UCSD-AML1 (cell line): Measurements from ENCODE around the gene OR6B2.
"Not testable (repeated sequence)": the region's sequence is repeated elsewhere in the genome, so short reads cannot be mapped to it uniquely, and the experiment has no call there.

ENCODE experiments used
- DNase-seq: peaks from one replicate; lab custom pipeline; 2025; ENCODE audit not compliant: unreplicated experiment; lab: John Stamatoyannopoulos, UW

OR6B2 gene

DNA sequence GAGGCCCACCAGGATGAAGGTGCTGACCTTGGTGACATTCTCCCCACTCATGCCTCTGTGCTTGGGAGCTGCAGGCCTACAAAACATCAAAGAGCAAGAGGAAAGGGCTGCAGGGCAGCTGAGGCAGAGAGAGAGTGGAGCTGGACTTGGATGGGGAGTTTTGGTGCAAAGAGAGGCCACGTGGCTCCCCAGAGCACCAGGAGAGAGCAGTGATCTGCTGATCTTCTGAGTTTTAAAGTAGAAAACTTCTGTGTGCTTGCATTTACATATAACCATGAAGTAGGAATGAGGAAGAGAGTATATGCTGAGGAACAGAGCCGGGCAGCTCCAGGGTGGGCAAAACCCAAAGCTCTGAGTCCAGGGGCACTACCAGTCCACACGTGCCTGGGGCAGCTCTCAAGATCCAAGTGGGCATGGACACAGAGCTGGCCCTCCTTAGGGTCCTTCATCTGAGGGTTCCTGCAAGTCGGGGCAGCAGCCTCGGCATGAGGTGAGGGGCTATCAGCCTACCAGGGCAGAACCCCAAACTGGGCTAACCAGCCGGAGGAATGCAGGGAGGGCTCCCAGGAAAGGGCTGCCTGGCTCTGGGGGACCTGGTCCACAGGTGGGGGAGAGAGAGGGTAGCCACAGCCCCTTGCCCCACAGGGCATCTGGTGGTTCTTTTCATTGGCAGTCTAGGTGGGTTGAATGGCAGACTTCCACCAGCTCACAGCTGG, at the start of gene OR6B2:
OR6B2 (minus strand) TSS at position 51 of the 716 bp plus-strand sequence; CDS start at position 51, 0 bp downstream.
- DNase-seq, result no peak

DNA sequence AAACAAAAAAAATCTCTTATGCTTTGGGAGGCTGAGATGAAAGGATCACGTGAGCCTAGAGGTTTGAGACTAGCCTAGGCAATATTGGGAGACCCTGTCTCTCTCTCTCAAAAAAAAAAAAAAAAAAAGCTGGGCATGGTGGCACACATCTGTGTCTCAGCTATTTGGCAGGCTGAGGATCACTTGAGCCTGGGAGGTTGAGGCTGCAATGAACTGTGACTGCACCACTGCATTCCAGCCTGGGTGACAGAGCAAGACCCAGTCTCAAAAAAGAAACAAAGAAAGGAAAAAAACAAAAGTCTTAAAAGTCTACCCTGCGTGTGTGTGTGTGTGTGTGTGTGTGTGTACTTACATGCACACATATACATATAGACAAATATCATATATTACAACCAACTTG, 48.4 kb upstream of the OR6B2 start:
- DNase-seq, result no peak

DNA sequence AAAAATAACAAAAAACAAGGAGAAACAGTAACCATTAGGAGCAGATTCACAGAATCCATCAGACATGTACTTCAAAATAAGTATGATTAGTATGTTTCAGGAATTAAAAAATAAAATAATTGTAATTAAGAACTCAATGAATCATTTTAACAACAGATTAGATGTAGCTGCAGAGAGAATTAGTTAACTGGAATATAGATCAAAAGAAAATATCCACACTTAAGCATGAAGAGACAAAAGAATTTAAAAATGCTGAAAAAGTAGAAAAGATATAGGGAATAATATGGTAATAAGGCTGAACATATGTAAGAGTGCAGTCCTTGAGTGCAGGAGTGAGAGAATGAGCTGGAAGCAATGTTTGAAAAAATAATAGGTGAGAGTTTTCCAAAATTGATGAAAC, 47.2 kb upstream of the OR6B2 start:
- DNase-seq, result no peak

DNA sequence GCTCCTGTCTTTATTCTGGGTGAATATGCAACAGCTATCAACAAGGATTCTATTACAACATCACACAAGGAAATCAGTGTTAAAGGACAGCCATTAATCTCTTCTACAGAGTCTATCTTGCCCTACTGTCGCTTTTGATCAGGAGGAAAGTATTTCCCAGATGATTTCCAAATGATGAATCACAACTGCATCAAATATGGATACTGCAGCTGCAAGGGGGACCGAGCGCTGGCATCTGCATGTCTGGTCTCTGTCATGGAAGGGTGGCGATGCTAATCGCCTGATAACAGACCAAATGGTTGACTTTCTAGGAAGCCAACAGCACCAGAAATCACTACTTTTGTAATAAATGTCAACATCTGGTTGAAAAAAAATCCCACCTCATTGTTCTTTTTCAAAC, 44.3 kb upstream of the OR6B2 start:
- DNase-seq, result no peak

DNA sequence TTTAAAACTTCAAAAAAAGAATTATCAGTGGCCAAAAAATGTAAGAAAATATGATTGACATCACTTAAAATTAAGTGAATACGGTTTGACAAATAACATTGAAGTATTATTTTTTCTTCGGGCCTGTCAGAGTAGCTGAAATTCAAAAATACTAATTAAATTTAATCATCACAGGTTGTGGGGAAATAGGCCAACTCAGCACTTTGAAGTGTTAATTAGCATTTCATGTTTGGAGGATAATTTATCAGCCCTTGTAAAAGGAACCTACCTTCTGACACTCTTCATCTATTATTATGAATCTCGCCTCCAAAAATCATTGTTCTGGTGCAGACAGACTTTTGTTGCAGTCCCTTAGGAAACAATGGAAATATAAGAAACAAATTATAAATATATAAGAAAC, 40.7 kb upstream of the OR6B2 start:
- no peak for DNase-seq

DNA sequence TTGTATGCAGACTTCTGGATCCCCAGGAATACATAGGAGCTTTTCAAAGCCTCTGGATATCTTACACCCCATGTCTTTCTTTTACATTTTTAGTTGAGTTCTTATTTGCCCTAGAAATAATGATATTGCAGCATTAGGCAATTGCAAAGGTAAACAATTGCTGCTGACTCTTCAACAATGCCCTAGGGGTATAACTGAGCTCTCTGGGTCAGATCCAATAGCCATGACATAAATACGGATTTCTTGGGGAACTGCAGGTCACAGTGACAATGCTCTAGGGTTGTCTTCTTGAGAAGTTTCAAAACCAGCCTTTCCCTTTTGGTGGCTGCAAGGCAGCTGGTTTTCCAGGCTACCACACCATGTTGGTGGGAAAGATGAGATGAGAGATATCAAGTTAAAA, 39.6 kb upstream of the OR6B2 start:
- no peak for DNase-seq

DNA sequence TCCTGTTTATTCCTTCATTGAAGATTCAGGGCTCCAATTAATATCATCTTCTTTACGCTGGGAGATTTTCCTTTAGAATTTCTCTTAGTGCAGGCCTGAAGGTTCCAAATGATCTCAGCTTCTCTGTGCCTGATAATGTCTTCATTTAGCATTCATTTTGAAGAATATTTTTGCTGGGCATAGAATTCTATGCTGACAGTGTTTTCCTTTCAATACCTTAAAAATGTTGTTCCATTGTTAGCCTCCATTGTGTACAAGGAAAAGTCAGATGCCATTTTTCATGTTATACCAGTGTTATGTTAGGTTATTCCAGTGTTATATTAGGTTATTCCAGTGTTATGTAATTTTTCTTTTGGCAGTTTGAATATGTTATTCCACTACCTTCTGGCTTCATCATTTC, 38.0 kb upstream of the OR6B2 start:
- no peak for DNase-seq

DNA sequence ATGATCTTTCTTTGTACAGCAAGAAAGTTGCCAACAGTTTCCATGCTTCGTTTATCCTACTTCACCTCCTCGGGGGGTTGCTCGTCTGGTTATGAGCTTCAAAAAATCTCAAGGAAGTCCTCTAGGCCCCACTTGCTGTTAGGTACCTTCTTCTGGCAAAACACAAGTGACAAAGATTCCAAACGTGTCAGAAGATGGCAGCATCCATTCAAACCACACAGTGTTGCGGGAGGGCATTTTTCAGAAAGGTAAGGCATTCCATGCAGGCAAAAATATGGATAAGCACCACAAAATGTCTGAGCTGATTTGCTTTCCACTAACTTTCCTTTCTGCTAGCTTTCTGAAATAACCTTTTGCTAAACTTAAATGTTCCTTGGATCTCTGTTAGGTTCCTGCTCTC, 36.3 kb upstream of the OR6B2 start:
- DNase-seq, result no peak

DNA sequence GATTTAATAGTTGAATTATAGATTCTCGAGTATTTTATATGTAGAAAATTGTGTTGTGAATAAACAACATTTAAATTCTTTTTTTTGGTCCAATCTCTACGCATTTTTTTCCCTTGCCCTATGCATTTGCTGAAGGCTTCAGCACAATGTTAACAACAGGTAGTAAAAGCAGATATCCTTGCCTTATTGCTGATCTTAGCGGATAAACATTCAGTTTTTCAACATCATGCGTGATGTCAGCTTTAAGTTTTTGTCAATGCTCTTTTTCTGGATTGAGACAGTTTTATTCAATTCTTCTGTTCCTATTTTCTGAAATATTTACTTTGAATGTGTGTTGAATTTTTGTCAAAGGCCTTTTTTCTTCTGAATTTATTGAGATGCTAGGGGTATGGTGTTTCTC, 34.7 kb upstream of the OR6B2 start:
- DNase-seq, result no peak

DNA sequence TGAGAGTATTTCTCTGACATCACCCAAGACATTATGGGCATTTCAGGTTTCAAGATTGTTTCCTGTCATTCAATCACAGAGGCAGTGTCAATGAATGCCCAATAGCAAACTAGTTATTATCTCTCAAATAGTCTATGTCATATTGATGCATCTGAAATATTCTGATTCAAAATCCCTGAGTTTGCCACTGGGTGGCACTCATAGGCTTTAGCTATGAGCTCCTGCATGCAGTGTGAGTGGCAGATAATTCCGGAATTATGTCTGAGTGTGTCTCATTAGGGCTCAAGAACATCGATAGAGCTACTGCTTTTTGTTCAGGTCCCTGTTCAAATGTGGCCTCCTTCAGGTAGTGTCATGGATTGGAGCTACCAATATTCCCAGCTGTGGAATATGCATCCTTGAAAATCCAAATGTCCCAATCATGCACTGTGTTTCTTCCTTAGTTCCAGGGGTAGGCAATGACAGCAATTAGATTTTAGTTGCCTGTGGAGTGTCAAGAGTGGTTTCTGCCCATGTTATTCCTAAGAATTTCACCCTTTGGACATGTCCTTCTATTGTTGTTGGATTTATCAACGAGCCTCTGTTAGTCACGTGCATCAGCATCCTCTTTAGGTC, 30.9 kb upstream of the OR6B2 start:
- no peak for DNase-seq

DNA sequence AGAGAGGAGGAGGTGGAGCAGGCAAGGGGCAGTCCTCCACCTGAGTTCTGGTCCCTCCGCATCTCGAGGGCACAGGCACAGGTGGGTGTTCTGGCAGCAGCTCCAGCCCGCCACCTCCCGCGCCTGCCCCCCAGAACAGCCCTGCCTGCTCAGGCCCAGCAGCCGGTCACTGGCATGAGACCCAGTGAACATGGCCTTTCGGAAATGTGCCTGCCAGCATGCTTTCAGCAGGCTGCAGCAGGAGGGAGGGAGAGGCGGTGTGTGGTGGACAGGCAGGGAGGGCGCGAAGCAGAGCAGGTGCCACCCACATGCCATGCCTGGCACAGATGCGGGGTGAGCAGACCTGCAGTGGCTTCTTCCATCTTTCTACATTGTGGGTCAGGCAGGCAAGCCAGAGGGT, 26.4 kb upstream of the OR6B2 start:
- DNase-seq, result no peak

DNA sequence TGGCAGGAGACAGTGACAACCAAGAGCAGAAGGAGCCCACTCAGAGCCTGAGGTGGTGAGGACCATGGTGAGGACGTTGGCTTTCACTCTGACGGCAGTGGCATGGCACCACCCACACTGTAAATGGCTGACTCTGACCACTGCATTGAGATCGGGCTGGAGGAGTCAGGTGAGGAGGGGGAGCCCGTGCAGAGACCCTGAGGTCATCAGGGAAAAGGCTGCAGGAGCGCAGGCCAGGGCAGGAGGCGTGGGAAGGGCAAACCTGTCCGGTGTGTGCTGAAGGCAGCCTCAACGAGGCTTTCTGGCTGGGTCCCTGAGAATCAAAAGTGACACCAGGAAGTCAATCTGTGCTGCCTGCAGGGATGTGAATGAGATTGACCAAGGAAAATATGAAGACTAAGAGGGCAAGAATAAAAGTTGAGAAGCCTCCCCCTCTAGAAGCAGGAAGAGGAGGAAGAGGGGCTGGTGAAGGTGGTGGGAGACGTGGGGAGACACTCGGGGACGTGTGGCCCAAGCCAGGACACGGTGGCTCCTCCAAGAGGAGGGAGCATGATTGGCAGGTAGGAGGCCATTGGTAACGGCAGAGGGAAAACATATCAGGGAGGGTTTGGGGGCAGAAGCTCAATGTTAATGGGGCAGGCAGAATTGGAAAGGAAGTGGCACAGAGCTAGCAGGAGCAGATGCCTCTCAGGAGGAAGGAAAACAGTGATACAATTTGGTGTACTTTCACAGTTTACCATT, 25.1 kb upstream of the OR6B2 start:
- DNase-seq, result no peak

DNA sequence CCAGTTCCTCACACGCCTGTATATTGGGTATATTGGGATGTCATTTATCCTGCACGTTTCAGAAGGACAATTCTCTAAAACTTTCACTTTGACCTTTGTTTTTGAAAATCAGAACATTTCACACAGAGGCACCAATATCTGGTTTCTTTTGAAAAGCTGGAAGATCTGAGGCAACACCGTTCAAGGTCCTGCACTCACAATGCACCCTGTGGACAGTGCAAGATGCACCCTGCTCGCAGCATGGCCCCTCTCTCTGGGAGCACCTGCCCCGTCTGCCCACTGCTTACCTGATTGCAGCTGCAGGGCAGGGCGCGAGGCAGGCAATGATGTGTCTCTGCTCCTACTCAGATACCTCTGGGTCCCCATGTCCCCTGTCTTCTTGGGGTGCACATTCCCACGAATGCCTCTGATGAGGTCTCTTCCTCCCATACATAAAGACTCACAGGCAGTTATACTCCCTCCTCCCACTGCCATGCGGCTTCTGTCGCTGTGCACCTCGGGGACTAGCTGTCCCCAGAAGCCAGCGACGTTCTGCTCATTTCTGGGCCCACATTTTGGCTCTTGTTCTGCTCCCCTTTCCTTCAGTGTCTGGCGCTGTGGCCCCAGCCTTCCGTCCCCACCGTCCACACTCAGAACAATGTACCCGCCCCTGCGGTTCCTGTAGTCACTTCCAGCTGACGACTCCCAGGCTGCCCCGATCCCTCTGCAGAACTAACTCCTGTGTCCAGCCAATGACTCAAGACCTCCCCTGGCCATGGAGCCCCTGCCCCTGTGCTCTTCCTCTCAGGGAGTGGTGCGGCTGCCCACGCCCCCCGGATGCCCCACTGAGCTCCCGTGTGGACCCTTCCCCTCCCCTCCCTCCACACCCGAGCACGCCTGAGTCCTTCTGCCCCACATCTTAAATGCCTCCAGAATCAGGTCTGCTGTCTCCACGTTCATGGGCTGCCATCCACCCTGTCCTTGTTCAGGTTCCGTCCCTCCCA, 23.2 kb upstream of the OR6B2 start, which contains the start of gene OR6B3:
OR6B3 (minus strand) TSS at position 349 of the 983 bp plus-strand sequence.
- DNase-seq, result no peak

DNA sequence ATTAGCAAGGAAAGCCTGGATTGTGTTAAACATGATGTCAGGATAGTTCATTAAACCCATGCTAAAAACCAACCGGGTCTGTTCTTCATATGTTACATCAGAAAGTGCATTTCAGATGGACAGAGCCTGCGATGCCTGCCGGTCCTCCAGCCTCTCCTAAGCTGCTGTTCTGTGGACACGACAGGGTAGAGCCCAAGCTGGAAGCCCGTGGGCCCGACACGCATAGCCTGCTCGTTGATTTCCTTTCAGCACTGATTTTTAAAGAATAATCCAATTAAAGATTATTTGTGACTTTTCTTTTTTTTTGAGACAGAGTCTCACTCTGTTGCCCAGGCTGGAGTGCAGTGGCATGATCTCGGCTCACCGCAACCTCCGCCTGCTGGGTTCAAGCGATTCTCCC, 22.3 kb upstream of the OR6B2 start:
- no peak for DNase-seq

DNA sequence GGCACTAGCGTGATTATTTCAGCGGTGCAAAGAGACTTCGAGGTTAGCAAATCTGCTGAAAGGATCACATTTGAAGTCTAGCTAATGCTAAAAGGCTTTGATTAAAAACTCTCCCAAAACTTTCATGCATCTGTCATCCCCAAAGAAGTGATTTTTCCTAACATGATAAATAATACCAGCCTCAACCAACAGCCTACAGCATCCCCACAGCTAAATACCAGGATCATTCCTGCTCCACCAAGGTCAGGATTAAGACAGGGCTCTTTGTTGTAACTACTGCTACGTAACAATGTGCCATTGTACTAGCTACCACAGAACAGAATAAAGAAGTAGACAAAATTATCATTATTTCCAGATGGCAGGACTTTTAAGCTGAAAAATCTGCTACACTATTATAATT, 21.5 kb upstream of the OR6B2 start:
- DNase-seq, result no peak

DNA sequence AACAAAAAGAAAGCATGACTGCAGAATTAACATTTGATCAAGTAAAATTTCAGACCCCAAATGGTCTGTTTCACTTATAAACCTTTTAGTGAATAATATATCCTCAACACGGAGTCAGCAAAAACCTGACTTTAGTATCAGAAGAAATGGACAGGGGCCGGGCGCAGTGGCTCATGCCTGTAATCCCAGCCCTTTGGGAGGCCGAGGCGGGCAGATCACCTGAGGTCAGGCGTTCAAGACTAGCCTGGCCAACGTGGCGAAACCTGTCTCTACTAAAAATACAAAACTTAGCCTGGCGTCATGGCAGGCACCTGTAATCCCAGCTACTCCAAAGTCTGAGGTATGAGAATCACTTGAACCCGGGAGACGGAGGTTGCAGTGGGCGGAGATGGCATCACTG, 20.0 kb upstream of the OR6B2 start:
- DNase-seq, result no peak

DNA sequence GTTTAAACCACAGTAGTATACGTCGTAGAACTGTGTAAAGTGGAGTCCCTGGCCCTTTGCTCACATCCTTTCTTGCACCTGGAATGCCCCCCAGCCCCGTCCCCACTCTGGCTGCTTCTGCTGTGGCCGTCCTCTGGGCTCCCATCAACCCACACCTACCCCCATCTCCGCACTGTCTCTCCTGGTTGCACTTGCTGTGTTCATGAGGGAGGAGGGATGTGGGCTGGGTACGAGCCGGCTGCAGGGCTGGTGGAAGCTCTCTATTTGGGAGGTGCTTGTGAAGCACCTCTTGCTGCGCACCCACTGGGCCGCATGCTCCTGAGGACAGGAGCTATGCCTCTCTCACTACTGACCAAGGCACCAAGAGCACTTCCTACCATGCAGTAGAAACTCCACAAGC, 18.0 kb upstream of the OR6B2 start:
- DNase-seq, result no peak

DNA sequence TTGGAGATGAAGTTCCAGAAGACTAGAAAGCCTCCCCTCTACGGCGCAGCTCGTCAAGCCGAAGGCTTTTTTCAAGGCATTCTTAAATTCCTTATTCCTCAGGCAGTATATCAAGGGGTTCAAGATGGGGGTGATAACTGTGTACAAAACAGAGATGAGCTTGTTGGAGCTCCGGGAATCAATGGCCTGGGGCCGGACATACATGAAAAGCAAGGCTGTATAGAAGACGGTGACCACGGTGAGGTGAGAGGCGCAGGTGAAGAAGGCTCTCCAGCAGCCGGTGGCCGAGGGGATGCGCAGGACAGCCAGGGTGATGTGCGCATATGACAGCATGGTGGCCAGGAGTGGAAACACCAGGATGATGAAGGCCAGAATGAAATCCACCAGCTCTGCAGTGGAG, 14.9 kb upstream of the OR6B2 start:
- no peak for DNase-seq

DNA sequence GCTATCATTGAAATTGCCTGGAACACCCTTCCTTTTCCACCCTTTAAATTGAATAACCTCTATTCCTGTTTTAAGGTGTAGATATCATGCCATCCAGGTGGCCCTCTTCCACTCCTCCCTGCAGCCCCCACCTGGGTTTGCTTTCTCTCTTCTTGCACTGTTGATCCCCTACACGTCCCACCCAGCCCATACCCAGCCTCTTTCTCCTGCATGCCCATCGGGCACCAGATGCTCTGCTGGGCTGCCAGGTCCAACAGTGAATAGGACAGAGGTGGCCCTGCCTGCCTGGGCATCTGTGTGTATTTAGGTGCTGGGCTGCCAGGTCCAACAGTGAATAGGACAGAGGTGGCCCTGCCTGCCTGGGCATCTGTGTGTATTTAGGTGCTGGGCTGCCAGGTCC, 13.9 kb upstream of the OR6B2 start:
- not testable (repeated sequence) for DNase-seq

DNA sequence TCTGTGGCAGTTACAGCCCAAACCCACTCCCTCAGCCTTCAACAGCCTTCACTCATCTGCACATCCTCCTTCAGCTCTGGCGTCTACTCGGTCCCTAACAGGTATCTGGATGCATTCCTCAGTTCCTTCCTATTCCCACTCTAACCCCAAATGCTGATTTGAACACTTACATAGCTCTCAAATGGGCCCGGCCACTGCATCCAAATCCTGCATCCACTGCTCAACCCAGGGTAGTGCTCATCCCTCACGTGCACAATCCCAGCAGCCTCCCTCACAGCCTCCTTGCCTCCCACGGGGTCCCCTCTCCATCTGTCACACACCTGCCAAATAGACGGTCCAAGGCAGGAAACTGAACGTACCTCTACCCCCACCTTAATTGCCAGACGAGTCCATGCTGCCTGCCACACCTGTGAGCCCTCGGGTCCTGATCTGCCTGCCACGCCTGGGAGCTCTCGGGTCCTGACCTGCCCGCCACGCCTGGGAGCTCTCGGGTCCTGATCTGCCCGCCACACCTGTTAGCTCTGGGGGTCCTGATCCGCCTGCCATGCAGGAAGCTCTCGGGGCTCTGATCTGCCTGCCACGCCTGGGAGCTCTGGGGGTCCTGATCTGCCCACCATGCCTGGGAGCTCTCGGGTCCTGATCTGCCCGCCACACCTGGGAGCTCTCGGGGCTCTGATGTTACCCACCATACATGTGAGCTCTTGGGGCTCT, 13.2 kb upstream of the OR6B2 start:
- DNase-seq, result no peak
